K562 (cell line): ENCODE results near the gene DPCD. TPM values are rescaled to one million over a fixed set of nuclear protein-coding genes. Genes with fewer than 3 reads are reported as not detected.

Experiments used
- ATAC-seq: fragments of 200-7000 bp; cut with Tn5 transposase; 3 replicates; pipeline ENCODE4 v1.9.1; 2020; ENCODE audit warnings: moderate library complexity
- BruUV-seq: library from RNA; stranded (reverse); fragments of 400-500 nt; replicated peaks from 2 replicates; lab custom pipeline; 2021; lab: Mats Ljungman, UMichigan
- CTCF ChIA-PET: fragments of 300-600 bp; formaldehyde crosslinking; extraction: SDS; loops from one replicate; lab custom pipeline; 2021; ENCODE audit warnings: low intra/inter-chr PET ratio; lab: Yijun Ruan, JAX
- POLR2A ChIA-PET: fragments of 300-600, 350-650 bp; sonication (Branson Sonifier 250); formaldehyde crosslinking; extraction: SDS; loops from one replicate; lab custom pipeline; 2021; ENCODE audit warnings: antibody characterized with exemption, inconsistent platforms; lab: Yijun Ruan, JAX
- DNase-seq, 4 experiments: peaks; one replicate each; pipeline versions ENCODE4 v3.0.0 to v3.0.0-alpha.2; 2011 to 2018; ENCODE audit warnings: low spot score in 3 of 4, mixed read lengths in 3 of 4; ENCODE audit errors: extremely low read depth in 1 of 4
- FAIRE-seq: peaks from 2 replicates; lab custom pipeline; 2011; peaks lifted over from hg19 to GRCh38; lab: Jason Lieb, UNC
- H2AFZ ChIP-seq: 2 replicates; pipeline ENCODE4 v1.6.0; 2011; ENCODE audit warnings: low read depth, low read length, control low read depth, inconsistent platforms
- H3K27ac ChIP-seq: fragments of 200-600 bp; 3 replicates; pipeline ENCODE4 v1.8.0; 2011; ENCODE audit warnings: low read depth, mild to moderate bottlenecking, control low read depth, inconsistent platforms, low read length, moderate library complexity, mixed read lengths; ENCODE audit errors: extremely low read depth
- H3K27me3 ChIP-seq, 2 experiments: fragments of 300-600 bp in 1 of 2; 2 replicates in 1 of 2; 3 replicates in 1 of 2; pipeline versions ENCODE4 v1.6.0 to v1.8.0; 2011; ENCODE audit warnings: inconsistent platforms in 2 of 2, low read length in 2 of 2, mild to moderate bottlenecking in 1 of 2, mixed read lengths in 1 of 2, moderate library complexity in 1 of 2; ENCODE audit not compliant: control insufficient read depth in 2 of 2, insufficient read depth in 2 of 2
- H3K36me3 ChIP-seq: fragments of 300-600 bp; 3 replicates; pipeline ENCODE4 v1.8.0; 2011; ENCODE audit warnings: mild to moderate bottlenecking, low read length, inconsistent platforms; ENCODE audit not compliant: control insufficient read depth, insufficient read depth
- H3K4me1 ChIP-seq, 2 experiments: fragments of 200-600 bp in 1 of 2; replicated peaks in 1 of 2; 2 replicates in 1 of 2; 3 replicates in 1 of 2; pipeline versions ENCODE4 v1.5.1 to v1.8.0; 2011; ENCODE audit warnings: inconsistent platforms in 2 of 2, low read length in 2 of 2, mild to moderate bottlenecking in 1 of 2, mixed read lengths in 1 of 2, moderate library complexity in 1 of 2; ENCODE audit not compliant: control insufficient read depth in 2 of 2, insufficient read depth in 2 of 2
- H3K4me2 ChIP-seq: 2 replicates; pipeline ENCODE4 v1.6.1; 2011; ENCODE audit warnings: low read length, control low read depth, inconsistent platforms, mixed read lengths; ENCODE audit not compliant: insufficient read depth
- H3K4me3 ChIP-seq: fragments of 200-600 bp; sonication (generic), shearing (Covaris generic); 2 replicates; pipeline ENCODE4 v1.5.1; 2016; ENCODE audit warnings: control low read depth, inconsistent platforms
- H3K79me2 ChIP-seq: fragments of 200-600 bp; 3 replicates; pipeline ENCODE4 v1.8.0; 2011; ENCODE audit warnings: low read length, inconsistent platforms; ENCODE audit not compliant: control insufficient read depth, insufficient read depth
- H3K9ac ChIP-seq, 2 experiments: 2 replicates each; pipeline versions ENCODE4 v1.6.0 to v1.6.1; 2011; ENCODE audit warnings: low read depth in 2 of 2, low read length in 2 of 2, control low read depth in 1 of 2, inconsistent platforms in 1 of 2, mild to moderate bottlenecking in 1 of 2, mixed read lengths in 1 of 2; ENCODE audit not compliant: insufficient read depth in 1 of 2
- H3K9me1 ChIP-seq: one replicate; pipeline ENCODE4 v1.6.0; 2011; ENCODE audit warnings: inconsistent platforms, mild to moderate bottlenecking, low read length, moderate library complexity; ENCODE audit not compliant: control insufficient read depth, insufficient read depth
- H3K9me3 ChIP-seq: replicated peaks from 2 replicates; pipeline ENCODE4 v1.5.1; 2011; ENCODE audit warnings: low read depth, low read length, inconsistent platforms; ENCODE audit not compliant: control insufficient read depth, insufficient read depth
- H4K20me1 ChIP-seq: replicated peaks from 2 replicates; pipeline ENCODE4 v1.6.1; 2011; ENCODE audit warnings: low read length, inconsistent platforms, mixed read lengths; ENCODE audit not compliant: control insufficient read depth, insufficient read depth
- ZNF583 ChIP-seq: fragments of 250-450 bp; sonication (Bioruptor Pico); IDR thresholded peaks from 2 replicates; pipeline ENCODE4 v1.4.0; 2020
- whole genome bisulfite sequencing: fragments of 100-300 bp; shearing (Covaris generic); methylation state at CpG from one replicate; pipeline ENCODE4 v1.1.6; 2016; ENCODE audit warnings: low coverage, mixed read lengths; ENCODE audit not compliant: insufficient coverage; ENCODE audit errors: missing lambda C conversion rate; 5-methylcytosine and 5-hydroxymethylcytosine counted together
- in situ Hi-C: fragments of 300-500 bp; cut with MboI; formaldehyde crosslinking; loops from 4 replicates; pipeline ENCODE4 v1.15.0; 2018; ENCODE audit warnings: inconsistent platforms, mixed read lengths
- intact Hi-C: fragments of 100-400 bp; cut with micrococcal nuclease; formaldehyde crosslinking; loops from 2 replicates; pipeline ENCODE4 v1.14.2; 2022
- polyA plus RNA-seq, 8 experiments: library from polyadenylated mRNA; depleted of rRNA in 4 of 8; stranded (reverse) in 5 of 8; unstranded in 3 of 8; fragments of >200 nt; fragmentation: Nextera tagmentation in 2 of 8; fragmentation: Illumina TruSeq in 1 of 8; extraction: Ambion mirVana in 2 of 8; extraction: Trizol in 1 of 8; gene quantifications; 2 replicates each; pipeline versions ENCODE4 v1.2.1 to v1.2.3, GENCODE V29; 2011 to 2014; ENCODE audit warnings: inconsistent platforms in 1 of 8, missing spikeins in 1 of 8
- total RNA-seq, 7 experiments: library from RNA; depleted of rRNA in 6 of 7; stranded (reverse); fragments of >200 nt in 6 of 7; fragmentation: Illumina TruSeq in 2 of 7; extraction: Trizol in 2 of 7; gene quantifications; 2 replicates each; pipeline versions ENCODE4 v1.2.1 to v1.2.3, GENCODE V29; 2011 to 2021; ENCODE audit warnings: low replicate concordance in 1 of 7
- TF ChIP-seq, protein P1 (sequence below): fragments of 450-650 bp; IDR thresholded peaks from 2 replicates; pipeline ENCODE4 v1.6.1; 2018; ENCODE audit not compliant: partially characterized antibody

Gene DPCD
- total and polyA plus RNA-seq, 9 of the 15 experiments (the other 6 are each of a cell fraction or from before 2014, with no cell fraction given) = 12.1 to 45.2 (median 20.0) TPM

DNA sequence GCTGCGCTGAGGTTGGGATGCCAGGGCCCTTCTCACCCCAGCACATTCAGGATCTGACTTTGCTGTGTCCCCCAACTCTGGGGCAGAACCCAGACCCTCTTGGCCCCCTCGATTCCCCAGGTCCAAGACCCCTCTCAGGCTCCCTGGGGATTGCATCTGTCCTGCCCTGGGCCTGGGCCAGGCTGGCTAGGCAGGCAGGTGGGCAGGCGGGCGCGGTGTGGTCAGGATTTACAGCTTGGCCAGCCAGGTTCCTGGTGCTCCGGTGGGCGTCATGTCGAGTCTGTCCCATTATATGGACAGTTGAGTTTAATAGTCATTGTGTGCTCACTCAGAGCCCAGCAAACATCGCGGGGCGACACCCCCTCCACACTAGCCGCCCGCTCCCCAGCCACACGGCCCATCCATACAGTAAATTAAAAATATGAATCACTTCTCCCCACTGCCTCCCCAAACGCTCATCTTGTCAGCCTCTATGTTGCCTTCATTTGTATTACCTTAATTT, 23.6 kb upstream of the DPCD start:
- no peak for TF ChIP-seq ZNF583
- TF ChIP-seq, protein P1, sequence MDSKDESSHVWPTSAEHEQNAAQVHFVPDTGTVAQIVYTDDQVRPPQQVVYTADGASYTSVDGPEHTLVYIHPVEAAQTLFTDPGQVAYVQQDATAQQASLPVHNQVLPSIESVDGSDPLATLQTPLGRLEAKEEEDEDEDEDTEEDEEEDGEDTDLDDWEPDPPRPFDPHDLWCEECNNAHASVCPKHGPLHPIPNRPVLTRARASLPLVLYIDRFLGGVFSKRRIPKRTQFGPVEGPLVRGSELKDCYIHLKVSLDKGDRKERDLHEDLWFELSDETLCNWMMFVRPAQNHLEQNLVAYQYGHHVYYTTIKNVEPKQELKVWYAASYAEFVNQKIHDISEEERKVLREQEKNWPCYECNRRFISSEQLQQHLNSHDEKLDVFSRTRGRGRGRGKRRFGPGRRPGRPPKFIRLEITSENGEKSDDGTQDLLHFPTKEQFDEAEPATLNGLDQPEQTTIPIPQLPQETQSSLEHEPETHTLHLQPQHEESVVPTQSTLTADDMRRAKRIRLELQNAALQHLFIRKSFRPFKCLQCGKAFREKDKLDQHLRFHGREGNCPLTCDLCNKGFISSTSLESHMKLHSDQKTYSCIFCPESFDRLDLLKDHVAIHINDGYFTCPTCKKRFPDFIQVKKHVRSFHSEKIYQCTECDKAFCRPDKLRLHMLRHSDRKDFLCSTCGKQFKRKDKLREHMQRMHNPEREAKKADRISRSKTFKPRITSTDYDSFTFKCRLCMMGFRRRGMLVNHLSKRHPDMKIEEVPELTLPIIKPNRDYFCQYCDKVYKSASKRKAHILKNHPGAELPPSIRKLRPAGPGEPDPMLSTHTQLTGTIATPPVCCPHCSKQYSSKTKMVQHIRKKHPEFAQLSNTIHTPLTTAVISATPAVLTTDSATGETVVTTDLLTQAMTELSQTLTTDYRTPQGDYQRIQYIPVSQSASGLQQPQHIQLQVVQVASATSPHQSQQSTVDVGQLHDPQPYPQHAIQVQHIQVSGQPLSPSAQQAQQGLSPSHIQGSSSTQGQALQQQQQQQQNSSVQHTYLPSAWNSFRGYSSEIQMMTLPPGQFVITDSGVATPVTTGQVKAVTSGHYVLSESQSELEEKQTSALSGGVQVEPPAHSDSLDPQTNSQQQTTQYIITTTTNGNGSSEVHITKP = peak; percentile 23
- ATAC-seq = no peak

More for the DNA sequence above, 23.6 kb upstream of the DPCD start:
- no peaks in the 10 kb centered on the region for H3K9me3 ChIP-seq
- no TSS peak for BruUV-seq
- no peaks in the 10 kb centered on the region for H3K27me3 ChIP-seq
- no peak overlapping the region for H2AFZ ChIP-seq
- H3K9me1 ChIP-seq = no peaks in the 10 kb centered on the region
- FAIRE-seq (no peak), DNase-seq (no peak)
- ChIA-PET POLR2A (no interaction called here), CTCF (no interaction called here)
- no peak overlapping the region for H3K4me3 ChIP-seq
- peaks cover 10 to 27% of the 10 kb centered on the region in 2 experiments; a peak in 4 of 5 replicates for H3K4me1 ChIP-seq
- intact Hi-C loops (no loop called here), in situ Hi-C loops (no loop called here)
- 41% methylated on average over 9 of the region's 15 CpGs for WGBS
- H3K79me2 ChIP-seq = no peaks in the 10 kb centered on the region
- H3K27ac ChIP-seq = no peak overlapping the region
- H3K9ac ChIP-seq = no peak overlapping the region
- no peak overlapping the region for H3K4me2 ChIP-seq
- no peaks in the 10 kb centered on the region for H4K20me1 ChIP-seq
- H3K36me3 ChIP-seq = no peaks in the 10 kb centered on the region
